Ovary (tissue), 9 donors: ENCODE data around the gene TTPAL. TPM values are rescaled to one million over a fixed set of nuclear protein-coding genes. Genes with fewer than 3 reads are reported as not detected.

Experiments
- DNase-seq, 5 donors: peaks; one replicate each; pipeline ENCODE4 v3.0.0-alpha.2; 2019 to 2020
- H3K27ac ChIP-seq, 2 donors: fragments of 200-600 bp; one replicate each; pipeline versions ENCODE4 v1.5.1 to v1.8.0; 2019 to 2022
- H3K27me3 ChIP-seq: fragments of 200-600 bp; one replicate; pipeline ENCODE4 v1.8.0; 2022
- H3K36me3 ChIP-seq: fragments of 200-600 bp; sonication (generic); one replicate; pipeline ENCODE4 v1.5.1; 2019
- H3K4me1 ChIP-seq: one replicate; pipeline ENCODE4 v1.8.1; 2013; ENCODE audit warnings: mild to moderate bottlenecking, moderate library complexity; ENCODE audit not compliant: insufficient read depth
- H3K4me3 ChIP-seq: fragments of 200-600 bp; sonication (generic); one replicate; pipeline ENCODE4 v1.5.1; 2017
- H3K9me3 ChIP-seq, 2 donors: fragments of 200-600 bp in 1 of 2; sonication (generic) in 1 of 2; one replicate each; pipeline versions ENCODE4 v1.5.1 to v1.8.1; 2013 to 2019; ENCODE audit warnings: mild to moderate bottlenecking in 1 of 2, moderate library complexity in 1 of 2
- CTCF ChIP-seq, 3 donors: fragments of 450-650 bp in 2 of 3; fragments of 200-600 bp in 1 of 3; IDR thresholded peaks; one replicate each; pipeline versions ENCODE4 v1.5.1 to v1.8.0; 2016 to 2022; ENCODE audit warnings: antibody characterized with exemption in 3 of 3, mild to moderate bottlenecking in 1 of 3
- EP300 ChIP-seq: sonication (generic); formaldehyde crosslinking; IDR thresholded peaks from one replicate; pipeline ENCODE4 v1.6.1; 2017; ENCODE audit warnings: antibody characterized with exemption
- POLR2A ChIP-seq: fragments of 450-650 bp; IDR thresholded peaks from one replicate; pipeline ENCODE4 v1.6.1; 2017; ENCODE audit warnings: antibody characterized with exemption, mild to moderate bottlenecking, moderate library complexity
- WGBS, 3 donors: extraction: QIAGEN DNeasy Blood & Tissue Kit in 1 of 3; methylation state at CpG; one replicate each; pipeline versions ENCODE4 v1.1.5 to v1.1.7; 2013 to 2017; 5-methylcytosine and 5-hydroxymethylcytosine counted together
- intact Hi-C, 4 donors: fragments of 100-400 bp; cut with DNase I; formaldehyde crosslinking; loops; one replicate each; pipeline versions ENCODE4 v1.11.0 to v1.15.1; 2022 to 2023
- polyA plus RNA-seq, 2 donors: library from polyadenylated mRNA; stranded (reverse); fragments of 200-250 nt in 1 of 2; fragments of 350-450 nt in 1 of 2; fragmentation: Illumina TruSeq in 1 of 2; extraction: RNeasy Lipid Tissue Mini Kit (QIAGEN cat#74804) in 1 of 2; gene quantifications; one replicate each; pipeline ENCODE4 v1.2.3, GENCODE V29; 2013 to 2014
- total RNA-seq, 7 donors: library from RNA; depleted of rRNA in 2 of 7; stranded (reverse); fragments of >200 nt in 2 of 7; fragmentation: NEBNext Ultra II Directional in 3 of 7; extraction: Animal tissue kit (Norgen Biotek cat#: 25700) in 3 of 7; gene quantifications; one replicate each; pipeline versions ENCODE4 v1.1.0 to v1.2.4, GENCODE V29; 2016 to 2023
- donor health status: DM: no; HTN: no; CAD: no; lungs with moderate emphysema.
- donor health status: DM: no; HTN: no; CAD: no.
- donor health status: Bipolar disorder and iron deficiency.
- donor health status: DM: yes; HTN: yes; CAD: no.
- donor health status: DM: no; HTN: no; CAD: no.
- donor health status: DM: yes; HTN: yes; CAD: no.

The TTPAL gene
- total and polyA plus RNA-seq, 9 donors: 3.1 to 25.1 (median 10.9) TPM

- H3K4me3 ChIP-seq: no peak overlapping the region
- no peaks in the 10 kb centered on the region for H3K36me3 ChIP-seq
- H3K27me3 ChIP-seq: no peaks in the 10 kb centered on the region
- H3K4me1 ChIP-seq: peaks cover 2% of the 10 kb centered on the region
- no peak overlapping the region for H3K27ac ChIP-seq
- intact Hi-C loops: no loop called here
- TF ChIP-seq CTCF (IDR thresholded peaks at IDR 0.05): no peak
- TF ChIP-seq POLR2A: no peak
- no peak for TF ChIP-seq EP300
- H3K9me3 ChIP-seq: no peaks in the 10 kb centered on the region
- DNase-seq: no peak
- 60 to 72% (median 72%) methylated on average over 3 of the region's 3 CpGs for WGBS, 3 donors
Measured at GRCh38 chr20:44496976-44497375, 21.3 kb downstream of the TTPAL start.

- no peaks in the 10 kb centered on the region for H3K9me3 ChIP-seq
- H3K27ac ChIP-seq: no peak overlapping the region
- WGBS, 3 donors: 71 to 72% (median 72%) methylated on average over 3 of the region's 3 CpGs
- TF ChIP-seq EP300: no peak
- no peak for TF ChIP-seq CTCF (IDR thresholded peaks at IDR 0.05)
- H3K4me3 ChIP-seq: no peak overlapping the region
- H3K4me1 ChIP-seq: no peaks in the 10 kb centered on the region
- intact Hi-C loops: no loop called here
- no peaks in the 10 kb centered on the region for H3K27me3 ChIP-seq
- DNase-seq: no peak
- H3K36me3 ChIP-seq: no peaks in the 10 kb centered on the region
Measured at GRCh38 chr20:44497761-44498160, 22.1 kb downstream of the TTPAL start.

GRCh38 chr20:44500221-44500620 lies 24.5 kb downstream of the TTPAL start:
- Histone ChIP-seq H3K4me1 (no peaks in the 10 kb centered on the region), H3K36me3 (no peaks in the 10 kb centered on the region), H3K9me3 (no peaks in the 10 kb centered on the region), H3K27me3 (no peaks in the 10 kb centered on the region), H3K4me3 (no peak overlapping the region), H3K27ac (no peak overlapping the region)
- TF ChIP-seq EP300 (no peak), POLR2A (no peak), CTCF (IDR thresholded peaks at IDR 0.05) (no peak)
- WGBS, 3 donors: 81 to 85% (median 83%) methylated on average over 3 of the region's 3 CpGs
- intact Hi-C loops: no loop called here
- no peak for DNase-seq

- Histone ChIP-seq H3K9me3 (no peaks in the 10 kb centered on the region), H3K4me3 (no peak overlapping the region), H3K27ac (no peak overlapping the region), H3K4me1 (no peaks in the 10 kb centered on the region), H3K36me3 (no peaks in the 10 kb centered on the region), H3K27me3 (no peaks in the 10 kb centered on the region)
- TF ChIP-seq CTCF (IDR thresholded peaks at IDR 0.05): no peak
- no peak for TF ChIP-seq EP300
- no peak for TF ChIP-seq POLR2A
- no peak for DNase-seq
- 83 to 85% (median 83%) methylated on average over 5 of the region's 5 CpGs for WGBS, 3 donors
- intact Hi-C loops: no loop called here
Measured at GRCh38 chr20:44501448-44501847, 25.8 kb downstream of the TTPAL start.

GRCh38 chr20:44502968-44503367 lies 27.3 kb downstream of the TTPAL start:
- TF ChIP-seq POLR2A (no peak), CTCF (IDR thresholded peaks at IDR 0.05) (no peak), EP300 (no peak)
- DNase-seq: no peak
- no peaks in the 10 kb centered on the region for H3K4me1 ChIP-seq
- H3K36me3 ChIP-seq: no peaks in the 10 kb centered on the region
- no peaks in the 10 kb centered on the region for H3K27me3 ChIP-seq
- intact Hi-C loops: loop anchor here in 1 of 4 donors (1.0 kb wide), 1 partner anchor 32 kb away; no protein-coding TSS in a partner anchor
- no peak overlapping the region for H3K27ac ChIP-seq
- H3K9me3 ChIP-seq: no peaks in the 10 kb centered on the region
- no peak overlapping the region for H3K4me3 ChIP-seq
- WGBS, 3 donors: 95 to 98% (median 97%) methylated on average over 1 of the region's 1 CpG
